NB4 (cell line): ENCODE results near the gene STK39.

Experiments
- DNase-seq: peaks from one replicate; pipeline ENCODE4 v3.0.0; 2010; ENCODE audit warnings: low read depth
- H3K4me3 ChIP-seq: one replicate; pipeline ENCODE4 v1.5.1; 2011; ENCODE audit warnings: mild to moderate bottlenecking, low read depth, low read length, moderate library complexity
- CTCF ChIP-seq: IDR thresholded peaks from one replicate; pipeline ENCODE4 v1.5.1; 2012; ENCODE audit warnings: low read depth, low read length
- MAX ChIP-seq: IDR thresholded peaks from 2 replicates; pipeline ENCODE4 v1.6.1; 2011; ENCODE audit warnings: low read depth, low read length
- MYC ChIP-seq: IDR thresholded peaks from 2 replicates; pipeline ENCODE4 v1.6.1; 2011; ENCODE audit warnings: low read depth, low read length
- POLR2A ChIP-seq: IDR thresholded peaks from 2 replicates; pipeline ENCODE4 v1.6.1; 2011; ENCODE audit warnings: mild to moderate bottlenecking; ENCODE audit not compliant: insufficient read length; ENCODE audit errors: extremely low read depth

STK39 gene

GRCh38 chr2:168058675-168059074, 188.7 kb downstream of the STK39 start:
- H3K4me3 ChIP-seq, result no peak overlapping the region
- no peak for TF ChIP-seq MAX
- no peak for TF ChIP-seq MYC
- no peak for TF ChIP-seq POLR2A
- no peak for TF ChIP-seq CTCF
- DNase-seq, result no peak

- TF ChIP-seq CTCF (no peak), MYC (no peak), MAX (no peak), POLR2A (no peak)
- DNase-seq, result no peak
- no peak overlapping the region for H3K4me3 ChIP-seq
Observed at GRCh38 chr2:168056242-168056787, 191.1 kb downstream of the STK39 start.

GRCh38 chr2:168054657-168055056, 192.7 kb downstream of the STK39 start:
- no peak for TF ChIP-seq POLR2A
- no peak for TF ChIP-seq MAX
- no peak for TF ChIP-seq CTCF
- TF ChIP-seq MYC, result no peak
- H3K4me3 ChIP-seq, result no peak overlapping the region
- DNase-seq, result no peak

GRCh38 chr2:168053676-168054075, 193.7 kb downstream of the STK39 start:
- no peak for TF ChIP-seq POLR2A
- no peak for TF ChIP-seq MYC
- no peak for TF ChIP-seq CTCF
- TF ChIP-seq MAX, result no peak
- no peak overlapping the region for H3K4me3 ChIP-seq

GRCh38 chr2:168052773-168053172, 194.6 kb downstream of the STK39 start:
- no peak overlapping the region for H3K4me3 ChIP-seq
- TF ChIP-seq MAX, result no peak
- TF ChIP-seq CTCF, result no peak
- no peak for TF ChIP-seq POLR2A
- TF ChIP-seq MYC, result no peak

More at GRCh38 chr2:168053676-168054075, 193.7 kb downstream of the STK39 start:
- no peak for DNase-seq

More at GRCh38 chr2:168052773-168053172, 194.6 kb downstream of the STK39 start:
- DNase-seq, result no peak
